Measurements from ENCODE around the gene LMNA. TPM values are rescaled to one million over a fixed set of nuclear protein-coding genes. Genes with fewer than 3 reads are reported as not detected.

Gene LMNA
- total RNA-seq, 1 experiment from 2014 or later = 68.8 TPM

GRCh38 chr1:156148216-156148615, 33.7 kb downstream of the LMNA start:
- peaks cover 66% of the 10 kb centered on the region for H3K4me1 Mint-ChIP-seq
- no peak for TF ChIP-seq MAX (CRISPR knock-in tag; IDR thresholded peaks at IDR 0.05)
- TF ChIP-seq GTF2I (CRISPR knock-in tag; conservative IDR thresholded peaks at IDR 0.05) = no peak
- TF ChIP-seq, protein P1, sequence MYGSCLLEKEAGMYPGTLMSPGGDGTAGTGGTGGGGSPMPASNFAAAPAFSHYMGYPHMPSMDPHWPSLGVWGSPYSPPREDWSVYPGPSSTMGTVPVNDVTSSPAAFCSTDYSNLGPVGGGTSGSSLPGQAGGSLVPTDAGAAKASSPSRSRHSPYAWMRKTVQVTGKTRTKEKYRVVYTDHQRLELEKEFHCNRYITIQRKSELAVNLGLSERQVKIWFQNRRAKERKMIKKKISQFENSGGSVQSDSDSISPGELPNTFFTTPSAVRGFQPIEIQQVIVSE (CRISPR knock-in tag; IDR thresholded peaks at IDR 0.05; ENCODE audit: borderline replicate concordance) = no peak
- TF ChIP-seq GABPB1 (CRISPR knock-in tag; IDR thresholded peaks at IDR 0.05) = no peak
- TF ChIP-seq TEAD1 (CRISPR knock-in tag; IDR thresholded peaks at IDR 0.05) = no peak
- TF ChIP-seq NFATC4 (CRISPR knock-in tag; IDR thresholded peaks at IDR 0.05) = no peak
- no peak for TF ChIP-seq ZNF532 (CRISPR knock-in tag; IDR thresholded peaks at IDR 0.05; ENCODE audit: borderline replicate concordance)
- TF ChIP-seq NR1H2 (CRISPR knock-in tag; IDR thresholded peaks at IDR 0.05) = no peak
- no peak for TF ChIP-seq SMAD4 (CRISPR knock-in tag; IDR thresholded peaks at IDR 0.05)
- CTCF ChIA-PET = interaction anchor here (1.6 to 5.8 kb wide), 5 partner anchors 11 to 84 kb away, joined by 4 to 124 read pairs (median 7); partner anchors contain the start of gene PMF1
- no peak overlapping the region for H3K4me3 Mint-ChIP-seq
- H3K27ac Mint-ChIP-seq = no peak overlapping the region
- POLR2A ChIA-PET = interaction anchor here (2.7 kb wide), 1 partner anchor 65 kb away, joined by 9 read pairs; the partner anchor contains the start of gene PMF1
- no peak for DNase-seq (ENCODE audit: low spot score)
- no peaks in the 10 kb centered on the region; the same call in 1 of the 2 replicates for H3K27me3 Mint-ChIP-seq (ENCODE audit: low read depth)
- H3K9me3 Mint-ChIP-seq = no peaks in the 10 kb centered on the region
- no peak for ATAC-seq
- H3K36me3 Mint-ChIP-seq = no peaks in the 10 kb centered on the region

DNA sequence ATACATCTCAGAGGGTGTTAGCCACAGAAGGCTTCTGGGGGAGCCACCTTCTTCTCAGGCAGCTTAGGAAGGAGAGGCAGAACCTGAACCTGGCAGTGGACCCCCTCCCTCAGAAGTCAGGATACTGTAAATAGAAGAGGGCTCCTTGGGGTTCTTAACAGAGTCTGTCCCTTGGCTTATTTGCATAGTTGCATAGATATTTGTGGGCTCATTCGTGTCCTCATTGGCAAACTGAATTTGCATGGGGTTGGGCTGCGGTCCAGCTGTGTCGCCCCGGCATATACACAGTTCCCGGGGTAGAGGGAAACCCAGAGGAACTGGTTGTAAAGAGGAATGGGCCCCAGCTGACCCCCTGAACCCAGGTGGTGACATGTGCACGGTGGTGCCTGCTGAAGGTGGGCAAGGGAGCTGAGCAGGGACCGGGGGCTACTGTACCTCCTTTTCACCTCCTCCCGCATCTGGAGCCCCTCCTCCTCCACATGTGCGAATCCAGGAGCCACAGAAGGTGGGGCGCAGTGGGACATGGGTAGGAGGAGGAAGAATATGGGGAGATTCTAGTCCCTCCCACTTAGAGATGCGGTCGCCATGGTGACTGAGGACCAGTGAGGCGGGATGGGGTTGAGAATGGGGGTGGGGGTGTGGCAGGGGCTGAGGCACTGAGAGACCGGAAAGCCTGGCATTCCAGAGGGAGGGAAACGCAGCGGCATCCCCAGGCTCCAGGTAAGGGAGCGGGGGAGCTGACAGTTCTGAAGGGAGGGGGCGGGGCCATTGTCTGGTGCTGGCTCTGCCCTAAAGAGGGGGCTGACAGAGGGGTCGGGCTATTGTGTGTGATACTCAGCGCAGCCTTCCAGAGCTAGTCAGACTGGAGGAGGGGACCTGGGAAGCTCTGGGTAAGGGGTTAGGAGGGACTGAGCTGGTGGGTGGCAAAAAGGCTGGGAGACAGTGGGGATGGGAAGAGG, 35.1 kb downstream of the LMNA start:
- H3K9me3 Mint-ChIP-seq = no peaks in the 10 kb centered on the region
- no peaks in the 10 kb centered on the region; the same call in 1 of the 2 replicates for H3K27me3 Mint-ChIP-seq (ENCODE audit: low read depth)
- DNase-seq (ENCODE audit: low spot score) (peak; percentile 95), ATAC-seq (peak; percentile 86)
- H3K36me3 Mint-ChIP-seq = no peaks in the 10 kb centered on the region
- peak; percentile 60; the same call in 1 of the 2 replicates for TF ChIP-seq SP1 (CRISPR knock-in tag; conservative IDR thresholded peaks at IDR 0.05)
- 0 out of 2 replicates have a peak, but pooled peaks have one; percentile 16 for TF ChIP-seq FOXK1 (CRISPR knock-in tag; IDR thresholded peaks at IDR 0.05)
- TF ChIP-seq TEAD1 (CRISPR knock-in tag; IDR thresholded peaks at IDR 0.05) = peak; percentile 81; the same call in 1 of the 2 replicates
- 0 out of 2 replicates have a peak, but pooled peaks have one; percentile 39 for TF ChIP-seq ZNF281 (CRISPR knock-in tag; IDR thresholded peaks at IDR 0.05)
- no peak for TF ChIP-seq ZNF138 (CRISPR knock-in tag; conservative IDR thresholded peaks at IDR 0.05)
- TF ChIP-seq SMAD3 (CRISPR knock-in tag; IDR thresholded peaks at IDR 0.05; ENCODE audit: borderline replicate concordance) = no peak
- 0 out of 2 replicates have a peak, but pooled peaks have one; percentile 43 for TF ChIP-seq MAX (CRISPR knock-in tag; IDR thresholded peaks at IDR 0.05)
- peaks cover 78% of the 10 kb centered on the region for H3K4me1 Mint-ChIP-seq
- ChIA-PET POLR2A (interaction anchor here (0.5 to 2.9 kb wide), 6 partner anchors 38 to 76 kb away, joined by 4 to 9 read pairs (median 5); partner anchors contain the start of genes PMF1 and SLC25A44), CTCF (interaction anchor here (0.6 to 5.8 kb wide), 22 partner anchors 9 to 209 kb away, joined by 3 to 124 read pairs (median 5); partner anchors contain the start of genes PAQR6, PMF1, SLC25A44 and SMG5)
- peak overlapping the region; percentile 65 for H3K27ac Mint-ChIP-seq
- peak overlapping the region; percentile 66 for H3K4me3 Mint-ChIP-seq
